T-helper 22 cell (primary cell): ENCODE data around the gene GRK6.
A peak's percentile ranks its signal among the peaks of the same experiment; 100 is the strongest.

Experiments used
- DNase-seq: peaks from one replicate; pipeline ENCODE4 v3.0.0-alpha.2; 2020; ENCODE audit warnings: low read depth

GRK6 gene

GRCh38 chr5:177454397-177455035 is 28.0 kb downstream of the GRK6 start:
- DNase-seq, result peak; percentile 91

DNA sequence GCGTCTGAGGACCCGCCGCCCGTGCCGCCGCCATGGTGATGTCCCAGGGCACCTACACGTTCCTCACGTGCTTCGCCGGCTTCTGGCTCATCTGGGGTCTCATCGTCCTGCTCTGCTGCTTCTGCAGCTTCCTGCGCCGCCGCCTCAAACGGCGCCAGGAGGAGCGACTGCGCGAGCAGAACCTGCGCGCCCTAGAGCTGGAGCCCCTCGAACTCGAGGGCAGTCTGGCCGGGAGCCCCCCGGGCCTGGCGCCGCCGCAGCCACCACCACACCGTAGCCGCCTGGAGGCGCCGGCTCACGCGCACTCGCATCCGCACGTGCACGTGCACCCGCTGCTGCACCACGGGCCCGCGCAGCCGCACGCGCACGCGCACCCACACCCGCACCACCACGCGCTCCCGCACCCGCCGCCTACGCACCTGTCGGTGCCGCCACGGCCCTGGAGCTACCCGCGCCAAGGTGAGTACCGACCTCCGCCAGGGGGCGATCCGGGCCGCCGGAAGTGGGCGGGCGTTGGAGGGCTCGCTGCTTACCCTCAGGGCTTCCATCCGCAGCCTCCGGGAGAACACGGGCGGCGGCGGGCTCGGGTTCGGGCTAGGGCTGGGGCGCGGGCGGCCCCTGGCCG is 28.7 kb downstream of the GRK6 start:
- DNase-seq, result peak; percentile 86

DNA sequence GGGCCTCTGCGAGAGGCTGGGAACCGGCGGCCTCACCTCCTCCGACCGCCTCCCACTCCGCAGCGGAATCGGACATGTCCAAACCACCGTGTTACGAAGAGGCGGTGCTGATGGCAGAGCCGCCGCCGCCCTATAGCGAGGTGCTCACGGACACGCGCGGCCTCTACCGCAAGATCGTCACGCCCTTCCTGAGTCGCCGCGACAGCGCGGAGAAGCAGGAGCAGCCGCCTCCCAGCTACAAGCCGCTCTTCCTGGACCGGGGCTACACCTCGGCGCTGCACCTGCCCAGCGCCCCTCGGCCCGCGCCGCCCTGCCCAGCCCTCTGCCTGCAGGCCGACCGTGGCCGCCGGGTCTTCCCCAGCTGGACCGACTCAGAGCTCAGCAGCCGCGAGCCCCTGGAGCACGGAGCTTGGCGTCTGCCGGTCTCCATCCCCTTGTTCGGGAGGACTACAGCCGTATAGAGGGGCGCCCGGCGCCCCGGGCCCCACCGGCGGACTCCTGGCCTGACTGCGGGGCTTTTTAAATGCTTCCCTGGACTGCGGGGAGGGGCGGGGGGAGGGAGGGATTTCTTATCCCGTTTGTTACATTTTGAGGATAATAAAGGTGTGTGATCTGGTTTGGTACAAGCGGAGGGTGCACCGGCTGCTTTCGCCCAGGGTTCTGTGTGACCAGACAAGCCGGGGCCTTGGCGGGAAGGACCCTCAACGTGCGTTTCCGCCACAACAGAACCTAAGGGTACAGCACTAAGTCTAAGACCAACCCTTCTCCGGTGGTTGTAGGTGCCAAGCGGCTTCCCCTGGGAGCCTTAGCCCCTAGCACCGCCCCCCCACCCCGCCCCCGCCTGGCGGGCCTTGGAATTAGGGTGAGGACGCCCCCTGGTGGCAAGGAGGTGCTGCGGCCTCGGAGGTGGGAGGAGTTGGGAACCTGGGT is 29.4 kb downstream of the GRK6 start:
- DNase-seq, result peak; percentile 85

DNA sequence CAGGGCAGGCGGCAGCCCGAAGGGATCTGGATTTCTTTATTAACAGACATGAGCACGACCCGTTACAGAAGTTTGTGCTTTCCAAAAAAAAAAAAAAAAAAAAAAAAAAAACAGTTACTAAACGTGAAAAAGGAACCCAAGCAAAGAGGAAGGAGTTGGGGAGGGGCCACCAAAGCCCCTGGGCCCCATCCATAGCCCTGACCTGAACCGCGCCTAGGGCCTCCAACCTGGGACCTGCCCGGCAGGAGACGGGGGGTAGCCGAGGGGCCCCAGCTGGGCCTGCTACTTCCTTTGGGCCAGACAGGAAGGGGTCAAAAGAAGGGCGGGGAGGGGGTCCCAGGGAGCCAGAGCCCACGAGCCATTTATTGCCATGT is 30.1 kb downstream of the GRK6 start:
- no peak for DNase-seq

DNA sequence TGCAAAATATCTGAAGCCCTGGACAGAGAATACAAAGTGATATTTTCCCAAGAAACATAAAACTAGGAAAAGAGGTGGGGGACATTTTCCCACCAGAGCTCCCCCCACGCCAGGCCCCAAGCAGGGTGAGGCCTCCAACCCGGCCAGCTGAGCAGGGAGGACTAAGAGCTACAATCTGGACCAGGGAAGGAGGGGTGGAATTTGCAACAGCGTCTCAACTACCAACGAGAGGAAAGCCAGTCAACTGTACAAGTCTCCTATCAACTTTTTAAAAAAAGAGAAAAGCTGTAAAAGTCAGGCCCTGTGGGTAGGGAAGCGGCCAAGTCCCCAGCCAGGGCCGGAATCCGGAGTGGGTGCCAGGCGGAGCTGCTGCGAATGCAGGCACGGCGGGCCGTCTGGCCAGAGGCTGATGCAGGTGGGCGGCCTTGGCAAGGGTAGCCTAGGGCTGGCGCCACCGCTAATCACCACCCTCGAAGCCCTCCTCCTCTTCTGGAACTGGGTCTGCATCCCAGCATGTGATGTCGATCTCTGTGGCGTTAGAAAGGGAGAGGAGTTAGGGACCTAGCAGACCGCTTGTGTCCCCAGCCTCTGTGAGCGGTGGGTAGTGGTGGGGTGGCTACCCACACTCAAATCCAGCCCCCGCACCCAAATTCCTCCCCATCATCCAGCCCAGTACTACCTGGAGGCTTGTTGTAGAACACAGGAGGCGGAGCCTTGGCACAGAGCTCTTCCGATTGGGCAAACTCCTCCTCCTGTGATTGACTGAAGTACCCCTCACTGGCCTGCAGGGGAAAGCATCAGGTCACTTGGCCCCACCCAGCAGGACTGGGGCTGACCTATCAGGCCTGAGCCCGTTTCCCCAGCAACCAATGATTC is 30.7 kb downstream of the GRK6 start:
- peak; percentile 43 for DNase-seq

- no peak for DNase-seq
Measured at GRCh38 chr5:177457852-177458681, 31.6 kb downstream of the GRK6 start.

DNA sequence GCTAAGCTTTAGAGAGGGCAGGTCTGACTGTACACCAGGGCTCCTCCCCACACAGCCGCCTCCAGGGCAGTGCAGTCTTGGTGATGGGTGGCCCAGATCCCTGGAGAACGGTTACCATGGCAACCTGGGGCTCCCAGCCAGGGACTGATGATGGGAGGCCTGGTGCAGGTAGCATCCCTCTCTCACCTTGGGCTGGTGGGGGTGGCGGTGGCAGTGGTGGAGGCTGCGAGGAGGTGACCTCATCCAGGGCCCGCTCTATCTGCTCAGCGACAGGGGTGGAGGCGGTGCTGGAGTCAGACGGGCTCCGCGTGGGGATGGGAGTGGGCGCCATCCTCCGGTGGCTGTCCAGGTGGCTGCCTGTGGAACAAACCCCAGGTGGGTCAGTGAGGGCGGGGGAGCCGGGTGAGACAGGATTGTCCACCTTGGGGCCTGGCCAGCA is 32.5 kb downstream of the GRK6 start:
- no peak for DNase-seq

DNA sequence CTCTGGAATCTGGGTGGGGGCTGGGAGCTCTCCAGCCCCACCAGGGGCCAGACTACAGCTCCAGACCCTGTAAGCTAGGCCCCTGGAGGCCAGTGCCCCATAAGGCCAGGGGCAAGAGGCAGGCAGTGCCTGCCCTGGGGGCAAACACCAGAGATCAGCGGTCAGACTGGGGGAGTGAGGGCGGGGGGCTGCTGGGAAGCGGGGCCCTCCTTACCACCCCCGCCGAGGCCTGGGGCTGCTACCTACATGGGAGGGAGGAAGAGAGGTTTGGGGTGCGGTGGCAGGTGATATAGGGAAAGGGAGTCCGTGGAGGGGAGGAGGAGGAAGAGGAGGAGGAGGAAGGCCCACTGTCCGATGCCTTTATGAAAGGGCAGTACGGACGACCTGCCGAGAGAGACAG is 32.9 kb downstream of the GRK6 start:
- DNase-seq, result no peak

DNA sequence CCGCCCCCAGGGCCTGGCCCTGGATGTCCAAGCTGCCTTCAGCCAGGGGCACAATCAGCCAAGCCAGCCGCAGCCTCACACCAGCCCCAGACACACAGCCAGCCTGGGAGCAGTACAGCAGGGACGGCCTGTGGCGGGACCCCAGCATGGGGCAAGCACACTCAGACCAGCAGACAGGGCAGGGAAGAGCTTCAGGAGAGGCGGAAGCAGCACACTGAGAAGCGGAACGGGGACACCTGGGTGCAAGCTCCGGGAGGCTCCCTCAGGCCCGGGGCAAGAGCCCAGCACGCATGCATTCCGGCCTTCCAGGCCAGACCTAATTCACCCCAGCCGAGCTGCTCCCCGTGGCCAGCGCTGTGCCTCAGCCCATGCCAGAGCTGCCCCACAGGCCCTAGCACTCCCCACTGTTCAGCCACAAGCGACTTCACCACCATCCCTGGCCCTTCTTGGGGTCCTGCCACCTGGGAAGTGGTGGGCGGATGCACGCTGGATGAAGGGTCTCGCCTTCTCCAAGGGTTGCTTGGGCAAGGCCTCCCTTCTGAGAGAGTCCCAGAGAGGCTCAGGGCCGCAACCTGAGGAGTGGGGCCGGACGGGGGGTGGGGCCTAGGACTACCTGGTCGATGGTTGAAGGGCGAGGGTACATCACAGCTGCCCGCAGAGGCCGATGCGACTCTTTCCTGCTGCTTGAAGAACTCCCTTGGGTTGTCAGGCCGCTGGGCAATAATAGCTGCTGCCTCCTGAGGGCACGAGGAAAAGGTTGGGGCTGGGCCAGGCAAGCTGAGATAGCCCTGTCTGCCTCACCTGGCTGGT is 33.5 kb downstream of the GRK6 start:
- DNase-seq, result no peak

GRCh38 chr5:177462021-177462670 is 35.7 kb downstream of the GRK6 start:
- DNase-seq, result no peak

- no peak for DNase-seq
Measured at GRCh38 chr5:177465044-177465443, 38.6 kb downstream of the GRK6 start.

DNA sequence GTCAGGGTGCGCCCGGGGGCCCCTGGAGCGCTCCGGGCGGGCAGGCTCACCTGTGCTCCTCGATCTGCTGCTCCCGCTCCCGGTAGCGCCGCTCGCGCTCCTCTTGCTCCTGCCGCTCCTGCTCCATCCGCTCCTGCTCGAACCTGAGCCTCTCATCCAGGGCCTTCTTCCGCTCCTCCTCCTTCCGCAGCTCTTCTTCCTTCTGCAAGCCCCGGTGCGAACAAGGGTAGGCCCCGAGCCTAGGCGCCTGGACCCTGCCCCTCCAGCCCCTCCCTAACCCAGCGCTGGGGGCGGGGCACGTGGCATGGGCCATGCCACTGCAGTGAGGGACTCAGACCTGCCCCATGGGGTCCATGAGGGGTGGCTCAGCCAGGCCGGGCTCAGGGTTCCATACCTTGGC is 40.4 kb downstream of the GRK6 start:
- DNase-seq, result no peak

DNA sequence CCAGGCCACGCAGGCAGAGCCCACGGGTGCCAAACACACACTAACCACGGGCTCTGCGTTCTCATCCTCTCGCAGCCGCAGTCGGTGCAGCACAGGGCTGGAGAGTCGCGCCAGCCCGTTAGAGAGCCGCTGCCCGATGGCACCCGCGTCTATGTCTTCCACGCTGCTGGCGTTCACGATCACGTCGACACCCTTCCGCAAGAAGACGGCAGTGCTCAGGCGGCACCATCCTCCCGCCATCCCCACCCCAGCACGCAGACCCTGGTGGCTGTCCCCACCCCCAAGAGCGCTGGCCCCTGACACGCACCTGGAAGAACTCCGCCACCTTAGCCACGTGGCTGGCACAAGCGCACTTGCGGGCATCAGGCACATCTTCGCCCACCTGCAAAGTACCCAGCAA is 41.0 kb downstream of the GRK6 start:
- no peak for DNase-seq

GRCh38 chr5:177468329-177468684 is 41.8 kb downstream of the GRK6 start:
- no peak for DNase-seq

DNA sequence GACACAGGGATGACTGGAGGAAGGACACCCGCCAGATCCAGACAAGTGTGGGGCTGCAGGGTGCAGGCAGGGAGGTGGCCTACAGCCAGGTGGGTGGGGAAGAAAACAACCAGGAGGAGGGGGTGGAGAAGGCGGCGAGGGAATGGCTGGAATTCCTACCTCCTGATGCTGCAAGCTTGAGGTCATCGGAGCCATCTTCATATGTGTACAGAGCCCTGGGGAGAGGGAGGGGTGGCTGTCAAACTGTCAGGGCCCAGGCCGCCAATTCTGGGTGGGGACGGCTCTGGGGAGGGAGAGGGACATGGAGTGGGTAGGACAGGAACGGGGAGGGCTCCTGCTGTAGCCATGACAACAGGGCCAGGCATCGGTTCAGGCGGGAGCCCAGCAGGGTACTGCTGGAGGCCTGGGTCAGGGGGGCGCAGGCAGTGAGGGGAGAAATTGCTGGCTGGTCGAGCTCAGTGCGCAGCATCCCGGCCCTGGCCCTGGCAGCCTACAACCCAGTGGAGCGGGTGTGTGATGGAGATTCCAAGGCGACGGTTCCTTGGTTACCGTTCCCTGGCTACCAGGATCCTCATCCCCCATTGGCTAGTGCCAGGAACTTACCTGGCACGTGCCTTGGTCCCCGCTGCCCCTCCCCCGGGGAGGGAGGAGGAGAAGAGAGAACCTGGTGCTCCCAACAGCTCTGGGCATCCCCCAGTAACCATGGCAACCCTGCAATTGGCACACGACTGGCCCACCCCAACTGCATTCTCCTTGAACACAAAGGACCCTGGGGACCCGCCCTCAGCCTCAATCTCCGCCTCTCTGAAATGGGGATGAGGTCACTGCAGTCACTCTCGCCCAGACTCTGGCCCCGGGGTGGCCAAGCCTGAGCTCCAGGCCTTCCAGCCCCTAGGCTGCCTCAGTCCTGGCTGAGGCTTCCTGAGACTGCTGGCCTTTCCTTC is 42.5 kb downstream of the GRK6 start:
- DNase-seq, result no peak

GRCh38 chr5:177469750-177470525 is 43.5 kb downstream of the GRK6 start:
- DNase-seq, result no peak

- no peak for DNase-seq
Measured at GRCh38 chr5:177470759-177471536, 44.5 kb downstream of the GRK6 start.
